WTC11 (cell line): ENCODE measurements around the gene HADHB. TPM values are rescaled to one million over a fixed set of nuclear protein-coding genes. Genes with fewer than 3 reads are reported as not detected.

ENCODE experiments used
- ATAC-seq: fragments of 200-7000 bp; cut with Tn5 transposase; 2 replicates; pipeline ENCODE4 v1.10.0; 2021; ENCODE audit warnings: mild to moderate bottlenecking, moderate library complexity
- CTCF ChIA-PET: fragments of 300-600 bp; sonication (Branson Sonifier 250); formaldehyde crosslinking; loops from one replicate; lab custom pipeline; 2021; ENCODE audit warnings: antibody characterized with exemption; lab: Charles Lee
- POLR2A ChIA-PET: fragments of 350-600 bp; sonication (Branson Sonifier 250); formaldehyde crosslinking; loops from one replicate; lab custom pipeline; 2021; ENCODE audit warnings: antibody characterized with exemption; lab: Charles Lee
- DNase-seq: peaks from one replicate; pipeline ENCODE4 v3.0.0; 2021; ENCODE audit warnings: low spot score
- H3K27ac Mint-ChIP-seq: 2 replicates; pipeline ENCODE4 v1.8.0; 2021; ENCODE audit warnings: mixed read lengths
- H3K27me3 Mint-ChIP-seq: 2 replicates; pipeline ENCODE4 v1.8.0; 2021; ENCODE audit warnings: low read depth, mild to moderate bottlenecking, moderate library complexity, mixed read lengths
- H3K36me3 Mint-ChIP-seq: 2 replicates; pipeline ENCODE4 v1.8.0; 2021; ENCODE audit warnings: mixed read lengths
- H3K4me1 Mint-ChIP-seq: 2 replicates; pipeline ENCODE4 v1.8.0; 2022; ENCODE audit warnings: mixed read lengths
- H3K4me3 Mint-ChIP-seq: 2 replicates; pipeline ENCODE4 v1.8.0; 2021; ENCODE audit warnings: mild to moderate bottlenecking, moderate library complexity, mixed read lengths
- H3K9me3 Mint-ChIP-seq: 2 replicates; pipeline ENCODE4 v1.8.0; 2021; ENCODE audit warnings: mixed read lengths
- GABPB1 ChIP-seq: sonication (generic); formaldehyde crosslinking; IDR thresholded peaks from 2 replicates; pipeline ENCODE4 v1.8.1; 2023; ENCODE audit warnings: mild to moderate bottlenecking, missing genetic modification reagents
- GRHL2 ChIP-seq: fragments of 250-450 bp; sonication (Bioruptor Pico); IDR thresholded peaks from 2 replicates; pipeline ENCODE4 v1.8.0; 2022; ENCODE audit warnings: mild to moderate bottlenecking, moderate library complexity; ENCODE audit not compliant: insufficient replicate concordance, severe bottlenecking
- JAZF1 ChIP-seq: fragments of 250-450 bp; sonication (Bioruptor Pico); IDR thresholded peaks from 2 replicates; pipeline ENCODE4 v1.9.0; 2021; ENCODE audit warnings: moderate library complexity, mild to moderate bottlenecking, inconsistent platforms
- NR1H2 ChIP-seq: sonication (generic); formaldehyde crosslinking; IDR thresholded peaks from 2 replicates; pipeline ENCODE4 v1.9.0; 2021; ENCODE audit warnings: mild to moderate bottlenecking, moderate library complexity, missing genetic modification reagents
- ZNF121 ChIP-seq: sonication (generic); formaldehyde crosslinking; IDR thresholded peaks from 2 replicates; pipeline ENCODE4 v1.8.0; 2023; ENCODE audit warnings: missing genetic modification reagents
- ZNF138 ChIP-seq: sonication (generic); formaldehyde crosslinking; conservative IDR thresholded peaks from 2 replicates; pipeline ENCODE4 v1.8.1; 2022; ENCODE audit warnings: mild to moderate bottlenecking, moderate library complexity, missing genetic modification reagents
- total RNA-seq: library from RNA; stranded (reverse); gene quantifications from 3 replicates; pipeline ENCODE4 v1.2.3, GENCODE V29; 2021
- TF ChIP-seq, protein P1 (sequence below): sonication (generic); formaldehyde crosslinking; IDR thresholded peaks from 2 replicates; pipeline ENCODE4 v1.8.0; 2023; ENCODE audit warnings: missing genetic modification reagents, mild to moderate bottlenecking, borderline replicate concordance
- TF ChIP-seq, protein P2 (sequence below): sonication (generic); formaldehyde crosslinking; IDR thresholded peaks from 2 replicates; pipeline ENCODE4 v1.8.1; 2023; ENCODE audit warnings: mild to moderate bottlenecking, missing genetic modification reagents, borderline replicate concordance

Gene HADHB
- total RNA-seq, 1 experiment from 2014 or later = 60.7 TPM

DNA sequence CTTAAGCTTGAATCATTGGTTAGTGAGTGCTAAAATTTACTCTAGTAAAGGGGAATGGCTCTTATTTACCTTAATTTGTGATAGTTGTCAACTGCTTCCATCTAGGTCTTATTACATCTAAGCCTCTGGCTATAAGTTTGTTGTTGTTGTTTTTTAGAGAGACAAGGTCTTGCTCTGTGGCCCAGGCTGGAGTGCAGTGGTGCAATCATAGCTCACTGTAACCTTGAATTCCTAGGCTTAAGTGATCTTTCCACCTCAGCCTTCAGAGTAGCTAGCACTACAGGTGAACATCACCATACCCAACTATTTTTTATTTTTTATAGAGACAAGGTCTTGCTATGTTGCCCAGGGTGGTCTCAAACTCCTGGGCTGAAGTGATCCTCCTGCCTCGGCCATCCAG is 6.9 kb upstream of the HADHB start:
- DNase-seq (no peak), ATAC-seq (no peak)
- H3K27me3 Mint-ChIP-seq = no peaks in the 10 kb centered on the region
- H3K4me1 Mint-ChIP-seq = peaks cover 13% of the 10 kb centered on the region
- CTCF ChIA-PET = interaction anchor here (0.7 to 0.8 kb wide), 2 partner anchors 80 to 303 kb away, joined by 3 read pairs; no protein-coding TSS in a partner anchor
- no peak overlapping the region for H3K4me3 Mint-ChIP-seq
- no peaks in the 10 kb centered on the region for H3K9me3 Mint-ChIP-seq
- TF ChIP-seq ZNF138 (no peak), GRHL2 (no peak), JAZF1 (CRISPR knock-in tag) (no peak)
- TF ChIP-seq, protein P1, sequence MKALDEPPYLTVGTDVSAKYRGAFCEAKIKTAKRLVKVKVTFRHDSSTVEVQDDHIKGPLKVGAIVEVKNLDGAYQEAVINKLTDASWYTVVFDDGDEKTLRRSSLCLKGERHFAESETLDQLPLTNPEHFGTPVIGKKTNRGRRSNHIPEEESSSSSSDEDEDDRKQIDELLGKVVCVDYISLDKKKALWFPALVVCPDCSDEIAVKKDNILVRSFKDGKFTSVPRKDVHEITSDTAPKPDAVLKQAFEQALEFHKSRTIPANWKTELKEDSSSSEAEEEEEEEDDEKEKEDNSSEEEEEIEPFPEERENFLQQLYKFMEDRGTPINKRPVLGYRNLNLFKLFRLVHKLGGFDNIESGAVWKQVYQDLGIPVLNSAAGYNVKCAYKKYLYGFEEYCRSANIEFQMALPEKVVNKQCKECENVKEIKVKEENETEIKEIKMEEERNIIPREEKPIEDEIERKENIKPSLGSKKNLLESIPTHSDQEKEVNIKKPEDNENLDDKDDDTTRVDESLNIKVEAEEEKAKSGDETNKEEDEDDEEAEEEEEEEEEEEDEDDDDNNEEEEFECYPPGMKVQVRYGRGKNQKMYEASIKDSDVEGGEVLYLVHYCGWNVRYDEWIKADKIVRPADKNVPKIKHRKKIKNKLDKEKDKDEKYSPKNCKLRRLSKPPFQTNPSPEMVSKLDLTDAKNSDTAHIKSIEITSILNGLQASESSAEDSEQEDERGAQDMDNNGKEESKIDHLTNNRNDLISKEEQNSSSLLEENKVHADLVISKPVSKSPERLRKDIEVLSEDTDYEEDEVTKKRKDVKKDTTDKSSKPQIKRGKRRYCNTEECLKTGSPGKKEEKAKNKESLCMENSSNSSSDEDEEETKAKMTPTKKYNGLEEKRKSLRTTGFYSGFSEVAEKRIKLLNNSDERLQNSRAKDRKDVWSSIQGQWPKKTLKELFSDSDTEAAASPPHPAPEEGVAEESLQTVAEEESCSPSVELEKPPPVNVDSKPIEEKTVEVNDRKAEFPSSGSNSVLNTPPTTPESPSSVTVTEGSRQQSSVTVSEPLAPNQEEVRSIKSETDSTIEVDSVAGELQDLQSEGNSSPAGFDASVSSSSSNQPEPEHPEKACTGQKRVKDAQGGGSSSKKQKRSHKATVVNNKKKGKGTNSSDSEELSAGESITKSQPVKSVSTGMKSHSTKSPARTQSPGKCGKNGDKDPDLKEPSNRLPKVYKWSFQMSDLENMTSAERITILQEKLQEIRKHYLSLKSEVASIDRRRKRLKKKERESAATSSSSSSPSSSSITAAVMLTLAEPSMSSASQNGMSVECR (CRISPR knock-in tag) = no peak
- no peak overlapping the region for H3K27ac Mint-ChIP-seq
- H3K36me3 Mint-ChIP-seq = peaks cover 39% of the 10 kb centered on the region
- POLR2A ChIA-PET = no interaction called here

DNA sequence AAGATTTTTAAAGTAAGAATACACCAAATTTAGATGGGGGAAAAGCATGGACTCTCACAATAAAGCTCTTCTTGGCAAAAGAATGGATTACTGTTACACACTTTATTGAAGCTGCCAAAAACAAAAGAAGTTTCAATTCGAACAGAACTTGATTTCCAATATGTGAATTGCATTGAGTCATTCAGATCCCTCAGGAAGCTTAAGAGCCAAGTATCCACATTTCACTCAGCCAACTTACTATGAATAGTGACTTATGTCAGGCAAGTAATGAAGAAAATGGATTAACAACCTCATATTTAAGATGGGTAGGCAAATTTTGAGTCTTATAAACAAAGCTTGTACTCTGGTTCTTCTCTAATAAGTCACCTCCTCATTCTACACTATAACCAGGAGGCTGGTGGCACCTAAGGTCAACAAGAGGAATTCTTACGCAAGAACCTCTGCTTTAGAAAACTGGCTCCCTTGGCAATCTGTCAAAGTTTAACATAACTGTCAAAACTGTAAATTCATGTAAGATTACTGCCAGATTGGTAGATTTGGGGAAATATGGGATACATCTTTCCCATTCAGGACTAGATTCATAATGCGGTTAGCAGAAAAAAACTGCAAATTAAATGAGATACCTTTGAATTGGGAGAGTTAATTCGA is 6.3 kb upstream of the HADHB start:
- POLR2A ChIA-PET = no interaction called here
- peaks cover 34% of the 10 kb centered on the region for H3K36me3 Mint-ChIP-seq
- TF ChIP-seq, protein P2, sequence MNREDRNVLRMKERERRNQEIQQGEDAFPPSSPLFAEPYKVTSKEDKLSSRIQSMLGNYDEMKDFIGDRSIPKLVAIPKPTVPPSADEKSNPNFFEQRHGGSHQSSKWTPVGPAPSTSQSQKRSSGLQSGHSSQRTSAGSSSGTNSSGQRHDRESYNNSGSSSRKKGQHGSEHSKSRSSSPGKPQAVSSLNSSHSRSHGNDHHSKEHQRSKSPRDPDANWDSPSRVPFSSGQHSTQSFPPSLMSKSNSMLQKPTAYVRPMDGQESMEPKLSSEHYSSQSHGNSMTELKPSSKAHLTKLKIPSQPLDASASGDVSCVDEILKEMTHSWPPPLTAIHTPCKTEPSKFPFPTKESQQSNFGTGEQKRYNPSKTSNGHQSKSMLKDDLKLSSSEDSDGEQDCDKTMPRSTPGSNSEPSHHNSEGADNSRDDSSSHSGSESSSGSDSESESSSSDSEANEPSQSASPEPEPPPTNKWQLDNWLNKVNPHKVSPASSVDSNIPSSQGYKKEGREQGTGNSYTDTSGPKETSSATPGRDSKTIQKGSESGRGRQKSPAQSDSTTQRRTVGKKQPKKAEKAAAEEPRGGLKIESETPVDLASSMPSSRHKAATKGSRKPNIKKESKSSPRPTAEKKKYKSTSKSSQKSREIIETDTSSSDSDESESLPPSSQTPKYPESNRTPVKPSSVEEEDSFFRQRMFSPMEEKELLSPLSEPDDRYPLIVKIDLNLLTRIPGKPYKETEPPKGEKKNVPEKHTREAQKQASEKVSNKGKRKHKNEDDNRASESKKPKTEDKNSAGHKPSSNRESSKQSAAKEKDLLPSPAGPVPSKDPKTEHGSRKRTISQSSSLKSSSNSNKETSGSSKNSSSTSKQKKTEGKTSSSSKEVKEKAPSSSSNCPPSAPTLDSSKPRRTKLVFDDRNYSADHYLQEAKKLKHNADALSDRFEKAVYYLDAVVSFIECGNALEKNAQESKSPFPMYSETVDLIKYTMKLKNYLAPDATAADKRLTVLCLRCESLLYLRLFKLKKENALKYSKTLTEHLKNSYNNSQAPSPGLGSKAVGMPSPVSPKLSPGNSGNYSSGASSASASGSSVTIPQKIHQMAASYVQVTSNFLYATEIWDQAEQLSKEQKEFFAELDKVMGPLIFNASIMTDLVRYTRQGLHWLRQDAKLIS (CRISPR knock-in tag) = no peak
- peak; percentile 69 for TF ChIP-seq GABPB1

DNA sequence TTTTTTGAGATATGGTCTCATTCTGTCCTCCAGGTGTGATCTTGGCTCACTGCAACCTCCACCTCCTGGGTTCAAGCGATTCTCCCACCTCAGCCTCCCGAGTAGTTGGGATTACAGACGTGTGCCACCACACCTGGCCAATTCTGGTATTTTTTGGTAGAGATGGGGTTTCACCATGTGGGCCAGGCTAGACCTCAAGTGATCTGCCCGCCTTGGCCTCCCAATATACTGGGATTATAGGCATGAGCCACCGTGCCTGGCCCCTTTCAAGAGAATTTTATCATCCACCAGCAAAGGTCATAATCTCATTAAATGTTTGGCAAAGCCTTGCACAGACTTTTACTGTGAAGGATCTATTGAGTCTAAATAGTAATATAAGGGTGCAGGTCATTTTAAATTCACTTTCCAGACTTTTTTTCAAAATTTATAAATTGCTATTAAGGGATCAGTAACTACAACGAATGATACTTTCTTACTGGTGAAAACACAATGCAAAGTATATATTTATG is 2.8 kb upstream of the HADHB start:
- Mint-ChIP-seq H3K9me3 (no peaks in the 10 kb centered on the region), H3K36me3 (peaks cover 8% of the 10 kb centered on the region), H3K4me3 (peak overlapping the region; percentile 100), H3K27ac (peak overlapping the region; percentile 86), H3K27me3 (no peaks in the 10 kb centered on the region), H3K4me1 (peaks cover 33% of the 10 kb centered on the region)
- no peak for DNase-seq
- TF ChIP-seq ZNF121 (CRISPR knock-in tag) = 0 out of 2 replicates have a peak, but pooled peaks have one; percentile 24
- no peak for TF ChIP-seq NR1H2 (CRISPR knock-in tag)
- POLR2A ChIA-PET = interaction anchor here (3.1 kb wide), 1 partner anchor 57 kb away, joined by 27 read pairs; no protein-coding TSS in a partner anchor
- ATAC-seq = no peak
- CTCF ChIA-PET = interaction anchor here (1.4 to 4.3 kb wide), 3 partner anchors 70 to 73 kb away, joined by 4 to 33 read pairs (median 4); no protein-coding TSS in a partner anchor

More for the DNA sequence above, 6.3 kb upstream of the HADHB start:
- Mint-ChIP-seq H3K4me3 (no peak overlapping the region), H3K27ac (no peak overlapping the region), H3K9me3 (no peaks in the 10 kb centered on the region), H3K27me3 (no peaks in the 10 kb centered on the region), H3K4me1 (peaks cover 18% of the 10 kb centered on the region)
- DNase-seq (no peak), ATAC-seq (no peak)
- CTCF ChIA-PET = interaction anchor here (0.8 kb wide), 1 partner anchor 302 kb away, joined by 3 read pairs; no protein-coding TSS in a partner anchor
